ENCODE results near the gene LHFPL6. TPM values are rescaled to one million over a fixed set of nuclear protein-coding genes. Genes with fewer than 3 reads are reported as not detected.
A peak's percentile ranks its signal among the peaks of the same experiment; 100 is the strongest.

LHFPL6 gene
- total and polyA plus RNA-seq, 2 experiments from 2014 or later = 7.8 to 9.5 TPM

DNA sequence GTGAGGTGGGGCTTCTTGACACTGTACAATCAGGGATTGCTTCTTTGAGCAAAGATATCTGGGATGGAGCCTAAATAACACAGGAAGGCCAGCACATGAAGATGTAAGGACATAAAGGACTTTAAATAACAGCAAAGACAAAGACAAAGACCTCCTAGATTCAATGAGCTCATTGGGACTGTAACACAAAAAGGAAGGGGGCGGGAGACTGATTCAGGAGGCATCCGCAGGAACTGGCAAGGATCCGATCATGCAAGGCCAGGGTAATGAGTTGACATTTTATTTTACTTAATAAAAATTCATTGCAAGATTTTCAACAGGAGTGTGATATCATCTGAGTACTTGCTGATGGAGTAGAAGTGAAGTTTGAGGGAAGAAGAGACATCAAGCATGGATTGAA lies 121.5 kb downstream of the LHFPL6 start (continued):
- TF ChIP-seq, protein P1, sequence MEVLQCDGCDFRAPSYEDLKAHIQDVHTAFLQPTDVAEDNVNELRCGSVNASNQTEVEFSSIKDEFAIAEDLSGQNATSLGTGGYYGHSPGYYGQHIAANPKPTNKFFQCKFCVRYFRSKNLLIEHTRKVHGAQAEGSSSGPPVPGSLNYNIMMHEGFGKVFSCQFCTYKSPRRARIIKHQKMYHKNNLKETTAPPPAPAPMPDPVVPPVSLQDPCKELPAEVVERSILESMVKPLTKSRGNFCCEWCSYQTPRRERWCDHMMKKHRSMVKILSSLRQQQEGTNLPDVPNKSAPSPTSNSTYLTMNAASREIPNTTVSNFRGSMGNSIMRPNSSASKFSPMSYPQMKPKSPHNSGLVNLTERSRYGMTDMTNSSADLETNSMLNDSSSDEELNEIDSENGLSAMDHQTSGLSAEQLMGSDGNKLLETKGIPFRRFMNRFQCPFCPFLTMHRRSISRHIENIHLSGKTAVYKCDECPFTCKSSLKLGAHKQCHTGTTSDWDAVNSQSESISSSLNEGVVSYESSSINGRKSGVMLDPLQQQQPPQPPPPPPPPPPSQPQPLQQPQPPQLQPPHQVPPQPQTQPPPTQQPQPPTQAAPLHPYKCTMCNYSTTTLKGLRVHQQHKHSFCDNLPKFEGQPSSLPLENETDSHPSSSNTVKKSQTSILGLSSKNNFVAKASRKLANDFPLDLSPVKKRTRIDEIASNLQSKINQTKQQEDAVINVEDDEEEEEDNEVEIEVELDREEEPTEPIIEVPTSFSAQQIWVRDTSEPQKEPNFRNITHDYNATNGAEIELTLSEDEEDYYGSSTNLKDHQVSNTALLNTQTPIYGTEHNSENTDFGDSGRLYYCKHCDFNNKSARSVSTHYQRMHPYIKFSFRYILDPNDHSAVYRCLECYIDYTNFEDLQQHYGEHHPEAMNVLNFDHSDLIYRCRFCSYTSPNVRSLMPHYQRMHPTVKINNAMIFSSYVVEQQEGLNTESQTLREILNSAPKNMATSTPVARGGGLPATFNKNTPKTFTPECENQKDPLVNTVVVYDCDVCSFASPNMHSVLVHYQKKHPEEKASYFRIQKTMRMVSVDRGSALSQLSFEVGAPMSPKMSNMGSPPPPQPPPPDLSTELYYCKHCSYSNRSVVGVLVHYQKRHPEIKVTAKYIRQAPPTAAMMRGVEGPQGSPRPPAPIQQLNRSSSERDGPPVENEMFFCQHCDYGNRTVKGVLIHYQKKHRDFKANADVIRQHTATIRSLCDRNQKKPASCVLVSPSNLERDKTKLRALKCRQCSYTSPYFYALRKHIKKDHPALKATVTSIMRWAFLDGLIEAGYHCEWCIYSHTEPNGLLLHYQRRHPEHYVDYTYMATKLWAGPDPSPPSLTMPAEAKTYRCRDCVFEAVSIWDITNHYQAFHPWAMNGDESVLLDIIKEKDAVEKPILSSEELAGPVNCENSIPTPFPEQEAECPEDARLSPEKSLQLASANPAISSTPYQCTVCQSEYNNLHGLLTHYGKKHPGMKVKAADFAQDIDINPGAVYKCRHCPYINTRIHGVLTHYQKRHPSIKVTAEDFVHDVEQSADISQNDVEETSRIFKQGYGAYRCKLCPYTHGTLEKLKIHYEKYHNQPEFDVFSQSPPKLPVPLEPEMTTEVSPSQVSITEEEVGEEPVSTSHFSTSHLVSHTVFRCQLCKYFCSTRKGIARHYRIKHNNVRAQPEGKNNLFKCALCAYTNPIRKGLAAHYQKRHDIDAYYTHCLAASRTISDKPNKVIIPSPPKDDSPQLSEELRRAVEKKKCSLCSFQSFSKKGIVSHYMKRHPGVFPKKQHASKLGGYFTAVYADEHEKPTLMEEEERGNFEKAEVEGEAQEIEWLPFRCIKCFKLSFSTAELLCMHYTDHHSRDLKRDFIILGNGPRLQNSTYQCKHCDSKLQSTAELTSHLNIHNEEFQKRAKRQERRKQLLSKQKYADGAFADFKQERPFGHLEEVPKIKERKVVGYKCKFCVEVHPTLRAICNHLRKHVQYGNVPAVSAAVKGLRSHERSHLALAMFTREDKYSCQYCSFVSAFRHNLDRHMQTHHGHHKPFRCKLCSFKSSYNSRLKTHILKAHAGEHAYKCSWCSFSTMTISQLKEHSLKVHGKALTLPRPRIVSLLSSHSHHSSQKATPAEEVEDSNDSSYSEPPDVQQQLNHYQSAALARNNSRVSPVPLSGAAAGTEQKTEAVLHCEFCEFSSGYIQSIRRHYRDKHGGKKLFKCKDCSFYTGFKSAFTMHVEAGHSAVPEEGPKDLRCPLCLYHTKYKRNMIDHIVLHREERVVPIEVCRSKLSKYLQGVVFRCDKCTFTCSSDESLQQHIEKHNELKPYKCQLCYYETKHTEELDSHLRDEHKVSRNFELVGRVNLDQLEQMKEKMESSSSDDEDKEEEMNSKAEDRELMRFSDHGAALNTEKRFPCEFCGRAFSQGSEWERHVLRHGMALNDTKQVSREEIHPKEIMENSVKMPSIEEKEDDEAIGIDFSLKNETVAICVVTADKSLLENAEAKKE (CRISPR knock-in tag; IDR thresholded peaks at IDR 0.05) = no peak
- TF ChIP-seq CREB1 (CRISPR knock-in tag; IDR thresholded peaks at IDR 0.05; ENCODE audit: low read depth) = no peak

DNA sequence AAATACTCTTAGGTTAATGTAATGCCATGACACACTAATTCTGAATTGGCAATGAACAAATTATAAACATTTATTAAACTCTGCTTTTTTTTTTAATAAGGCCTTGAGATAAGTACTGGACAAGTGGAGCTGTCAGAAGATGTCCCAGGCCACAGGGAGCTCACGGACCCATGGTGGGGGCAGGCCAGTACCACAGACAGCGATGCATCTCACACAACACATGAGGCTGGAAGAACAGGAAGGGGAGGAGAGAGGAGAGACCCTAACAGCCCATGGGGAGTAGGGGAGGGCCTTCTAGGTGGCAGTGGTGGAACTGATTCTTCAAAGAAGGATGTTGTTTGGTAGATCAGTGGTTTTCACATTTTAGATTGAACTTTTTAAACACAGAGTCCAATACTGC lies 128.4 kb downstream of the LHFPL6 start:
- H2AFZ ChIP-seq = no peak overlapping the region
- no peaks in the 10 kb centered on the region for H3F3A ChIP-seq (replicated peaks; ENCODE audit: low read depth)
- no peaks in the 10 kb centered on the region for H3K27me3 ChIP-seq (ENCODE audit: insufficient read depth)
- DNase-seq (ENCODE audit: low spot score) (no peak), ATAC-seq (peak; percentile 71)
- TF ChIP-seq, protein P2, sequence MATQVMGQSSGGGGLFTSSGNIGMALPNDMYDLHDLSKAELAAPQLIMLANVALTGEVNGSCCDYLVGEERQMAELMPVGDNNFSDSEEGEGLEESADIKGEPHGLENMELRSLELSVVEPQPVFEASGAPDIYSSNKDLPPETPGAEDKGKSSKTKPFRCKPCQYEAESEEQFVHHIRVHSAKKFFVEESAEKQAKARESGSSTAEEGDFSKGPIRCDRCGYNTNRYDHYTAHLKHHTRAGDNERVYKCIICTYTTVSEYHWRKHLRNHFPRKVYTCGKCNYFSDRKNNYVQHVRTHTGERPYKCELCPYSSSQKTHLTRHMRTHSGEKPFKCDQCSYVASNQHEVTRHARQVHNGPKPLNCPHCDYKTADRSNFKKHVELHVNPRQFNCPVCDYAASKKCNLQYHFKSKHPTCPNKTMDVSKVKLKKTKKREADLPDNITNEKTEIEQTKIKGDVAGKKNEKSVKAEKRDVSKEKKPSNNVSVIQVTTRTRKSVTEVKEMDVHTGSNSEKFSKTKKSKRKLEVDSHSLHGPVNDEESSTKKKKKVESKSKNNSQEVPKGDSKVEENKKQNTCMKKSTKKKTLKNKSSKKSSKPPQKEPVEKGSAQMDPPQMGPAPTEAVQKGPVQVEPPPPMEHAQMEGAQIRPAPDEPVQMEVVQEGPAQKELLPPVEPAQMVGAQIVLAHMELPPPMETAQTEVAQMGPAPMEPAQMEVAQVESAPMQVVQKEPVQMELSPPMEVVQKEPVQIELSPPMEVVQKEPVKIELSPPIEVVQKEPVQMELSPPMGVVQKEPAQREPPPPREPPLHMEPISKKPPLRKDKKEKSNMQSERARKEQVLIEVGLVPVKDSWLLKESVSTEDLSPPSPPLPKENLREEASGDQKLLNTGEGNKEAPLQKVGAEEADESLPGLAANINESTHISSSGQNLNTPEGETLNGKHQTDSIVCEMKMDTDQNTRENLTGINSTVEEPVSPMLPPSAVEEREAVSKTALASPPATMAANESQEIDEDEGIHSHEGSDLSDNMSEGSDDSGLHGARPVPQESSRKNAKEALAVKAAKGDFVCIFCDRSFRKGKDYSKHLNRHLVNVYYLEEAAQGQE (IDR thresholded peaks at IDR 0.05; ENCODE audit: unreplicated experiment) = peak; percentile 55
- TF ChIP-seq POLR2AphosphoS5 (IDR thresholded peaks at IDR 0.05; ENCODE audit: low read depth) = no peak
- no peak overlapping the region for H3K4me3 Mint-ChIP-seq
- H3K4me3 ChIP-seq = no peak overlapping the region
- H3K27ac ChIP-seq (ENCODE audit: low read depth) = no peak overlapping the region
- no peak overlapping the region for H3K27ac Mint-ChIP-seq
- no peaks in the 10 kb centered on the region for H3K4me1 ChIP-seq (ENCODE audit: insufficient read depth)
- H4K20me1 ChIP-seq (replicated peaks; ENCODE audit: insufficient read depth) = no peaks in the 10 kb centered on the region
- no peaks in the 10 kb centered on the region for H3K9me2 ChIP-seq (ENCODE audit: insufficient read depth)
- H3K36me3 ChIP-seq (ENCODE audit: insufficient read depth) = no peaks in the 10 kb centered on the region
- H3K4me2 ChIP-seq = no peak overlapping the region
- H3K9me3 Mint-ChIP-seq = no peaks in the 10 kb centered on the region
- no peaks in the 10 kb centered on the region for H3K27me3 Mint-ChIP-seq (ENCODE audit: insufficient read depth, low read depth, poor library complexity)
- H3K4me1 Mint-ChIP-seq = peaks cover 8% of the 10 kb centered on the region
- H3K36me3 Mint-ChIP-seq (ENCODE audit: low read depth) = no peaks in the 10 kb centered on the region
- H3K79me2 ChIP-seq (replicated peaks; ENCODE audit: insufficient read depth) = no peaks in the 10 kb centered on the region

Measured in GM23338 (cell line).